Activated naive CD4-positive, alpha-beta T cell treated with anti-CD3 and anti-CD28 coated beads, Interleukin-2, amount 10 ng/mL, durations not matched to agents 7 days and 5 days (primary cell): ENCODE data around the gene TDRD7.

Source experiments
- CTCF ChIA-PET: fragments of 350-600 bp; sonication (Branson Sonifier 250); formaldehyde crosslinking; loops from one replicate; lab custom pipeline; 2021; ENCODE audit warnings: antibody characterized with exemption; lab: Charles Lee
- DNase-seq: peaks from one replicate; pipeline ENCODE4 v3.0.0-alpha.2; 2020
- H3K27ac Mint-ChIP-seq: one replicate; pipeline ENCODE4 v1.8.0; 2021; ENCODE audit warnings: mild to moderate bottlenecking, moderate library complexity, mixed read lengths
- H3K27me3 Mint-ChIP-seq: one replicate; pipeline ENCODE4 v1.8.0; 2021; ENCODE audit warnings: mild to moderate bottlenecking, mixed read lengths
- H3K36me3 Mint-ChIP-seq: one replicate; pipeline ENCODE4 v1.8.0; 2021; ENCODE audit warnings: mixed read lengths
- H3K4me1 Mint-ChIP-seq: one replicate; pipeline ENCODE4 v1.8.0; 2021; ENCODE audit warnings: mixed read lengths
- H3K4me3 Mint-ChIP-seq: one replicate; pipeline ENCODE4 v1.8.0; 2021; ENCODE audit warnings: mild to moderate bottlenecking, moderate library complexity, mixed read lengths
- H3K9me3 Mint-ChIP-seq: one replicate; pipeline ENCODE4 v1.8.0; 2021; ENCODE audit warnings: mixed read lengths

TDRD7 gene

DNA sequence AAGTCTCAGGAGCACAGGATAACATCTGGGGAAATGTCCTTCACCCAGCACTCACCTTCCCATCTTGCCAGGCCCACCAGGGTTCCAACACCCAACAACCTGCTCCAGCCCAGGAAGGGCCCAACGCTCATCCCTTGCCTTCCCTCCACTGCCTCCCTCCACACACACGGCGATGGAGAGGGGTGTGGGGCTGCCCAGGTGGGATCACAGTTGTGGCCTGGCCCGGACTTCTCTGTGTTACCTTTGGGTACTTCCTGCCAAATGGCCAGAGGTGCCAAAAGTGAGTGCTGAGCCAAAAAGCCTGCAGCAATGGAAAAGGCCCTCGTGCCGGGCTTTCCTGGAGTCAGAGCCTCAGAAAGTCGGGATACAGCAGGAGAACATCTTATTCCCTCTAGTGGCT is 15.6 kb upstream of the TDRD7 start:
- no peaks in the 10 kb centered on the region for H3K36me3 Mint-ChIP-seq
- CTCF ChIA-PET, result interaction anchor here (0.9 to 6.7 kb wide), 4 partner anchors 10 to 540 kb away, joined by 3 to 56 read pairs (median 10); no protein-coding TSS in a partner anchor
- H3K4me3 Mint-ChIP-seq, result no peak overlapping the region
- H3K27ac Mint-ChIP-seq, result no peak overlapping the region
- no peak for DNase-seq
- H3K4me1 Mint-ChIP-seq, result peaks cover 17% of the 10 kb centered on the region
- no peaks in the 10 kb centered on the region for H3K9me3 Mint-ChIP-seq
- peaks cover 60% of the 10 kb centered on the region for H3K27me3 Mint-ChIP-seq

DNA sequence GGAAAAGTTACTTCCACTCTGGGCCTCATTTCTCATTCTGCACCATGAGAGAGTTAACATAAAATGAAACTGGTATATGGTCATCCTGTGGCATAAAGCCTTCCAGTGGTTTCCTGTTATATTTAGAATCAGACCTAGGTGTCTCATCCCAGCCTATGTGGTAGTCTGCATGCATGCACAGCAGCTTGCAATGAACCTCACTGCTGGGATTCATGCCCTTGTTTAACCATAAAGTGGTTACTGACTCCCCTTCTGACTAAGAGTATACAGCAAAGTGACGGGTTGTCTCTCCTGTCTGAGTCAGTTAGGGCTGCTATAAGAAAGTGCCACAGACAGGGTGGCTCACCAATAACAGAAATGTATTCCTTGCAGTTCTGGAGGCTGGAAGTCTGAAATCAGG is 14.7 kb upstream of the TDRD7 start:
- DNase-seq, result peak; percentile 27
- Mint-ChIP-seq H3K4me3 (no peak overlapping the region), H3K9me3 (no peaks in the 10 kb centered on the region), H3K36me3 (no peaks in the 10 kb centered on the region), H3K4me1 (peaks cover 17% of the 10 kb centered on the region), H3K27me3 (peaks cover 55% of the 10 kb centered on the region), H3K27ac (no peak overlapping the region)
- CTCF ChIA-PET, result interaction anchor here (0.9 to 6.7 kb wide), 8 partner anchors 11 to 541 kb away, joined by 3 to 56 read pairs (median 4); no protein-coding TSS in a partner anchor

DNA sequence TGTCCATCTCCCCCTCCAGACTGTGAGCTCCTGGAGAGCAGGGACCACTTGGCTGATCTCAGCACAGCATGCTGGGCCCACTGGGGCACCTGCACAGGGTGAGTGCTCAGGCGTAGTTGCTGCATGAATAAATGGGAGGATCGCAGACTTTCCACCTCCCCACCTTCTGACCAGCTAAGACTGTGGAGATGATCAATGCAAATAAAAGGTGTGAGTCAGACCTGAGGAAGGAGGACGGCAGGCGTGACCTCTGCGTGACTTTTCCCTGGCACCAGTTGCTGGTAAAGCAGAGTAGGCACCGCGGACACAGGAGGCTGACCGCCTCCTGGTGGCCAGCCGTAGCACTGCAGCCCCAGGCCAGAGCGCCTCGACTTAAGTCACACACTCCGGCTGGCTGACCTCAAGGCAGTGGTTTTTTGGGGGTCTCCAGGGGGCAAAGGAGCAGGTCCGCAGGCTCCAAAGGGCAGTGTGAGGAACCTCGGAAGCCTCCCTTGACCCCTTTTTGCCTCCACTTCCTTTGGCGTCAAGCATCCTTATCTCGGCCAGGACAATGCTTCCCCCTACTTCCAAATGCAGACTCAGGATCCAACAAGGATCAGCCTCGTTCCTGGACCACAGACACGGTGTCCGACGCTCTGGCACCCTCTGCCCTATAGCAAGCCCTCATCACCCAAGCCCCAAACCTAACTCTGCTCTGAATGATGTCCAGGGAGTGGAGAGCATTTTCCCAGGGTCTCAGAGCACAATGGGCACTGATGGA is 12.7 kb upstream of the TDRD7 start:
- H3K27ac Mint-ChIP-seq, result no peak overlapping the region
- peaks cover 51% of the 10 kb centered on the region for H3K27me3 Mint-ChIP-seq
- no peak overlapping the region for H3K4me3 Mint-ChIP-seq

GRCh38 chr9:97403746-97404316 is 8.1 kb upstream of the TDRD7 start:
- Mint-ChIP-seq H3K36me3 (no peaks in the 10 kb centered on the region), H3K27me3 (peaks cover 54% of the 10 kb centered on the region), H3K27ac (no peak overlapping the region), H3K9me3 (peaks cover 5% of the 10 kb centered on the region), H3K4me1 (peaks cover 3% of the 10 kb centered on the region), H3K4me3 (no peak overlapping the region)
- no peak for DNase-seq
- CTCF ChIA-PET, result interaction anchor here (1.3 to 2.1 kb wide), 2 partner anchors 17 to 195 kb away, joined by 4 to 7 read pairs; no protein-coding TSS in a partner anchor

More for the DNA sequence above, 12.7 kb upstream of the TDRD7 start:
- CTCF ChIA-PET, result interaction anchor here (1.2 to 6.7 kb wide), 2 partner anchors 9 to 13 kb away, joined by 3 to 56 read pairs; no protein-coding TSS in a partner anchor
- peak; percentile 72 for DNase-seq
- H3K9me3 Mint-ChIP-seq, result peaks cover 5% of the 10 kb centered on the region
- no peaks in the 10 kb centered on the region for H3K36me3 Mint-ChIP-seq
- peaks cover 17% of the 10 kb centered on the region for H3K4me1 Mint-ChIP-seq

DNA sequence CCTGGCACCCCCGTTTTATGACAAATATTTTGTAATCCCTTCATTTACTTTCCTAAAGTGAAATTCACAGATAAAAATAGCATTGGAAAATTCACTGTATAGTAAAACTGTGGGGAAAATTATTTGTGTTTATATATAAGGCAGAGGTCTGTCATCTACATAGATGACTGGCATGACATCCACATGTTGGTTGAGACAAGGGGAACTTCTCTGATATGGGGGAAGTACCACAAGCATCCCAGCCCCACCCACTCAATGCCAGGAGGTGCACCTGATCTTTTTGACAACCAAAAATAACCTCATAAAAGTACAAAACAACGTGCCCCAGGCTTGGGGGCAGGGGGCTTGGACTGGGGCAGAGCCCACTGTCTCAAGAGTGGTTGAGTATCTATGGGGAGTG is 6.3 kb upstream of the TDRD7 start:
- H3K9me3 Mint-ChIP-seq, result peaks cover 5% of the 10 kb centered on the region
- no peak overlapping the region for H3K27ac Mint-ChIP-seq
- peaks cover 2% of the 10 kb centered on the region for H3K4me1 Mint-ChIP-seq
- DNase-seq, result no peak
- CTCF ChIA-PET, result interaction anchor here (1.3 kb wide), 1 partner anchor 193 kb away, joined by 7 read pairs; no protein-coding TSS in a partner anchor
- no peaks in the 10 kb centered on the region for H3K36me3 Mint-ChIP-seq
- H3K4me3 Mint-ChIP-seq, result no peak overlapping the region
- H3K27me3 Mint-ChIP-seq, result peaks cover 48% of the 10 kb centered on the region

- DNase-seq, result no peak
- no peak overlapping the region for H3K4me3 Mint-ChIP-seq
- no peak overlapping the region for H3K27ac Mint-ChIP-seq
- CTCF ChIA-PET, result interaction anchor here (0.8 to 1.6 kb wide), 3 partner anchors 10 to 550 kb away, joined by 3 to 7 read pairs (median 5); no protein-coding TSS in a partner anchor
- H3K9me3 Mint-ChIP-seq, result peaks cover 5% of the 10 kb centered on the region
- peaks cover 3% of the 10 kb centered on the region for H3K36me3 Mint-ChIP-seq
- H3K4me1 Mint-ChIP-seq, result peaks cover 8% of the 10 kb centered on the region
- peaks cover 40% of the 10 kb centered on the region for H3K27me3 Mint-ChIP-seq
These were observed 5.2 kb upstream of the TDRD7 start for GRCh38 chr9:97406620-97407177.

DNA sequence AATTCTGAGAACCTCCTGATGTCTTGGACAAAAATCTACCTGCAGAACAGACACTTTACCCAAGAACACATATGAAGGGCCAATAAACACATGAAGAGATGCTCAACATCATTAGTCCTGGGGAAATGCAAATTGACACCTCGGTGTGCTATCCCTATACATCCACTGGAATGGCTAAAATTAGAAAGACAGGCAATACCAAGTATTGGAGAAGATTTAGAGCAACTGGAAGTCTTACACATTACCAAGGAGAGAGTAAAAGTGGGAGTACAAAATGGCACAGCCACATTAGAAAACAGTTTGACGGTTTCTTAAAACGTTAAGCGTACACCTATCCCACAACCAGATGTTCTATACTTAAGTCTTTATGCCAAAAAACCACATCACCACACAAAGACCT is 3.3 kb upstream of the TDRD7 start:
- Mint-ChIP-seq H3K9me3 (peaks cover 4% of the 10 kb centered on the region), H3K27me3 (peaks cover 42% of the 10 kb centered on the region), H3K36me3 (peaks cover 3% of the 10 kb centered on the region), H3K4me1 (peaks cover 20% of the 10 kb centered on the region), H3K27ac (no peak overlapping the region), H3K4me3 (no peak overlapping the region)
- no peak for DNase-seq
- CTCF ChIA-PET, result interaction anchor here (0.8 to 3.0 kb wide), 5 partner anchors 11 to 206 kb away, joined by 3 to 26 read pairs (median 4); no protein-coding TSS in a partner anchor

DNA sequence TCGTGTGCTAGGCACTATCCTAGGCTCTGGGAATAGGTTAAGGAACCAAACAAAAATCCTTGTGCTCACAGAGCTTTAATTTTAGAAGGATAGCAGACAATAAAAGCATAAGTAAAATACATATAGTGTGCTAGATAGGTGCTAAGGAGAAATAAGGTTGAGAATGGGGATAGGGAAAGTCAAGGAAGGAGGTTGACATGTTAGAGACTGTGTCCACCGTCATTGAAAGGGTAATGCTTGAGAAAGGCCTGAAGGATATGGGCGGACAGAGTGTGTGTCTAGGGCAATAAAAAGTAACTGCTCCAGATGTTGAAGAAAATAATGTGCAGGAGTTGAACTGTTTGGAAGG is 482 bp upstream of the TDRD7 start:
- peaks cover 33% of the 10 kb centered on the region for H3K4me1 Mint-ChIP-seq
- peak overlapping the region; percentile 84 for H3K4me3 Mint-ChIP-seq
- H3K9me3 Mint-ChIP-seq, result no peaks in the 10 kb centered on the region
- no peak for DNase-seq
- H3K36me3 Mint-ChIP-seq, result peaks cover 3% of the 10 kb centered on the region
- H3K27ac Mint-ChIP-seq, result peak overlapping the region; percentile 76
- H3K27me3 Mint-ChIP-seq, result peaks cover 34% of the 10 kb centered on the region
- CTCF ChIA-PET, result interaction anchor here (0.6 to 3.0 kb wide), 5 partner anchors 24 to 258 kb away, joined by 3 to 26 read pairs (median 4); no protein-coding TSS in a partner anchor

DNA sequence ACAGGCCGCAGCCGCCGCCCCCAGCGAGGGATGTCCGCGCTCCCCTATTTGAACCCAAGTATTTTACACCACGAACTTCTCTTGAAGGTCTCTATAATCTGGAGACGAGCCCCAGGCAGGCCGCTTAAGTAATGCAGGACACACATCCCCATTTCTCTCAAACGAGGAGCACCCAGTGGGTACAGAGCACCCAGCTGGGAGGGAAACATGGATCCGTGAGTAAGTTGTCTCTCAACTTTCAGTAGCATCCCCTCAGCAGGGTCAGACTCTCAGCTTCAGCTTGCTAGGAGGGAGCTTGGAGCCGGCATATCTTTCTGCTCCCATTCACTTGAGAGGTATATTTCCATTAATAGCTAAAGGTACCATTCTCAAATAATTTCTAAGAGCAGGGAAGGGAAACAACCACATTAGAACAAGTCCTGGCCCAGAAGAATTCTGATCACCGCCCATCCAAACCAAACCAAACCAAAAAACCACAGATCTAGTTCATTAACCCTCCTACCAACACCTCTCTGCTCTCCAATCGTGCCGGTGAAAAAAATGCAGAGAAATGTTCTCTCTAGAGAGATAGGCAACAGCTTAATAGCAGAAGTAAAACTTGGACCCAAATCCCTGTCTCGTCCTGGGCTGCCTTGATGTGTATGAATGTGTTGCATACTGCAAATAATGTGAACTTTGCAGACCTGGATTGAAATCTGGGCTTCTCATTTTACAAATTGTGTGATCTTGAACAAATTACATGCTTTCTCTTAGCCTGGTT is 910 bp downstream of the TDRD7 start:
- Mint-ChIP-seq H3K4me1 (peaks cover 33% of the 10 kb centered on the region), H3K36me3 (peaks cover 3% of the 10 kb centered on the region), H3K27ac (peak overlapping the region; percentile 4), H3K9me3 (no peaks in the 10 kb centered on the region), H3K4me3 (peak overlapping the region; percentile 84), H3K27me3 (peaks cover 23% of the 10 kb centered on the region)
- no peak for DNase-seq
- CTCF ChIA-PET, result interaction anchor here (0.6 to 2.4 kb wide), 7 partner anchors 11 to 346 kb away, joined by 3 to 17 read pairs (median 4); no protein-coding TSS in a partner anchor

DNA sequence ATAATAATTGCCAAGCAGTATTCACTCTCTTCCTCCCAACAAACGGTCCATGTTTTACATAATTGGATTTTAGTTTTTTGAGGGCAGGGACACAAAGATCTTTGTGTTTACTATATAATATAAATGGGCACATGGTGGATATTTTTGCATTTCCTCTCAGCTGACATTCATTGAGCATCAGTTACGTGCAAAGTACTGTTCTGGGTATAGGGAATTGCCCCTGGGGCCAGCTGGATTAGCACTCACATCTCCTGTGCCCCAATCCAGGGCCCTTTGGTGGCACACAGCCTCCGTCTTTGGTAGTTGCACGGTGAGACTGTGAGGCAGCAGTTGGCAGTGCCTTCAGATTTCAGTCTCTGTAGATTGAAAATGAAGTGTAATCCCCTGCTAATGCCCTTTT is 1.6 kb downstream of the TDRD7 start:
- Mint-ChIP-seq H3K4me1 (peaks cover 33% of the 10 kb centered on the region), H3K27me3 (peaks cover 17% of the 10 kb centered on the region), H3K27ac (no peak overlapping the region), H3K4me3 (peak overlapping the region; percentile 84), H3K36me3 (peaks cover 3% of the 10 kb centered on the region), H3K9me3 (no peaks in the 10 kb centered on the region)
- no peak for DNase-seq
- CTCF ChIA-PET, result interaction anchor here (2.2 to 2.4 kb wide), 2 partner anchors 185 to 202 kb away, joined by 7 to 17 read pairs; no protein-coding TSS in a partner anchor

- DNase-seq, result no peak
- H3K9me3 Mint-ChIP-seq, result no peaks in the 10 kb centered on the region
- H3K36me3 Mint-ChIP-seq, result peaks cover 3% of the 10 kb centered on the region
- CTCF ChIA-PET, result interaction anchor here (1.1 to 2.4 kb wide), 6 partner anchors 16 to 559 kb away, joined by 3 to 8 read pairs (median 4); no protein-coding TSS in a partner anchor
- H3K27me3 Mint-ChIP-seq, result peaks cover 10% of the 10 kb centered on the region
- H3K27ac Mint-ChIP-seq, result no peak overlapping the region
- no peak overlapping the region for H3K4me3 Mint-ChIP-seq
- peaks cover 33% of the 10 kb centered on the region for H3K4me1 Mint-ChIP-seq
These were observed 3.2 kb downstream of the TDRD7 start for GRCh38 chr9:97415146-97415545.

DNA sequence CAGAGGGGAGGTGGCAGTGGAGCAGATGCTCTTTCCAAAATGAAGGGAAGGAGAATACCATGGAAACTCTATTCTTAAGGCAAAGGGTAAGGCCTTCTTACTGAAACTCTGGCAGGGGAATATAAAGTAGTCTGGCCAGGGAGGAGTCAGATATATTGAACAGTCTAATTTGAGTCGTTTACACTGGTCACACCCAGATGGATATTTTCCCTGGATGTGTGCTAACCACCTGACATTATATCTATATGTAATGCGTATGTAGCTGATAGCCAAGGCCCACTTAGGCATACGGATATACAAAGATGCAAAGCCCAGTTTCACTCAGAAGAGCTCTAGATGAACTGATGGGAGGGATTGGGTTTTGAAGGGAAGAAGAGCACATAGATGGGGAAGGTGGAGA is 7.0 kb downstream of the TDRD7 start:
- CTCF ChIA-PET, result interaction anchor here (1.8 kb wide), 1 partner anchor 180 kb away, joined by 6 read pairs; no protein-coding TSS in a partner anchor
- H3K4me3 Mint-ChIP-seq, result no peak overlapping the region
- H3K27me3 Mint-ChIP-seq, result no peaks in the 10 kb centered on the region
- H3K4me1 Mint-ChIP-seq, result peaks cover 9% of the 10 kb centered on the region
- DNase-seq, result no peak
- no peaks in the 10 kb centered on the region for H3K9me3 Mint-ChIP-seq
- H3K27ac Mint-ChIP-seq, result no peak overlapping the region
- H3K36me3 Mint-ChIP-seq, result no peaks in the 10 kb centered on the region

DNA sequence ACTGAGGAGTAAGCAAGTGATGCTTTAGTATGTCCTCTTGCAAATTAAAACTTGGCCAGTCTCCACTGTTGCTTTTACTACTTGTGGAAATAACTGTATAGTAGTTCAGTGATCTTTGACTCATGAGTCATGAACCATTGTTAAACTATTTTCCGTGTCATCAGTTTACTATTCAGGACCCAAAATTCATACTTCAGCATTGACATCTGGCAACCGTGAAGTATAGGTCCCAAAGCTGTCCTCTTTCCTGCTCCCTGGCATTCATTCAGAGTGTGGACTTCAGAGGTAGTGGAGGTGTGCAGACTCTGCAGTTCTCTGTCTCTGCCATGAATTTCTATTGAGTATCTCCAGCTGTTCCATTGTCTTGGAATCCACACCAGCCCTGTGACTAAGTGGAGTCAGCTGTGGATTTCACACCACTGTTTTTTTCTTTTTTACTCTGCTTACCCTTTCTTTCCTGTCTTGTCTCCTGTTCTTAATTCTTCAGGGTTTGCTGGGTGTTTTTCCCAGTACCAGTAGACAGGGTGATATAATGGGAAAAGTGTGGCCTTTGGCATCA is 7.5 kb downstream of the TDRD7 start:
- DNase-seq, result no peak
- CTCF ChIA-PET, result interaction anchor here (1.8 kb wide), 1 partner anchor 179 kb away, joined by 6 read pairs; no protein-coding TSS in a partner anchor
- Mint-ChIP-seq H3K27me3 (no peaks in the 10 kb centered on the region), H3K4me1 (peaks cover 7% of the 10 kb centered on the region), H3K9me3 (peaks cover 1% of the 10 kb centered on the region), H3K4me3 (no peak overlapping the region), H3K27ac (no peak overlapping the region), H3K36me3 (no peaks in the 10 kb centered on the region)
